ENCODE results near the gene OR10X1.

The OR10X1 gene

GRCh38 chr1:158537609-158538008, 42.1 kb downstream of the OR10X1 start:
- no peak for TF ChIP-seq CTCF (IDR thresholded peaks at IDR 0.05)
- Histone ChIP-seq H3K4me3 (ENCODE audit: low read depth in 1 of 2, low read length in 1 of 2) (no peak overlapping the region), H3K9me3 (no peaks in the 10 kb centered on the region), H3K27me3 (no peaks in the 10 kb centered on the region), H3K4me1 (ENCODE audit: control insufficient read depth in 1 of 2, insufficient read depth in 1 of 2, low read depth in 1 of 2, low read length in 1 of 2) (no peaks in the 10 kb centered on the region), H3K27ac (no peak overlapping the region), H3K36me3 (no peaks in the 10 kb centered on the region)

GRCh38 chr1:158534496-158534895, 45.2 kb downstream of the OR10X1 start:
- Histone ChIP-seq H3K36me3 (no peaks in the 10 kb centered on the region), H3K27ac (no peak overlapping the region), H3K27me3 (no peaks in the 10 kb centered on the region), H3K4me1 (ENCODE audit: control insufficient read depth in 1 of 2, insufficient read depth in 1 of 2, low read depth in 1 of 2, low read length in 1 of 2) (no peaks in the 10 kb centered on the region), H3K4me3 (ENCODE audit: low read depth in 1 of 2, low read length in 1 of 2) (no peak overlapping the region), H3K9me3 (no peaks in the 10 kb centered on the region)
- TF ChIP-seq CTCF (IDR thresholded peaks at IDR 0.05), result no peak
